Cardiac muscle cell (in vitro differentiated cells and primary cell): ENCODE data around the gene SH3GL2. TPM values are rescaled to one million over a fixed set of nuclear protein-coding genes. Genes with fewer than 3 reads are reported as not detected.

Source experiments
- DNase-seq, 2 donors: peaks; one replicate each; pipeline versions ENCODE4 v3.0.0 to v3.0.0-alpha.2; 2010 to 2017; ENCODE audit warnings: low read depth in 1 of 2, low spot score in 1 of 2
- H3K27ac ChIP-seq: fragments of 200-600 bp; sonication (generic); 2 replicates; pipeline ENCODE4 v1.5.1; 2016
- H3K27me3 ChIP-seq: fragments of 200-600 bp; sonication (generic); 2 replicates; pipeline ENCODE4 v1.6.0; 2016; ENCODE audit warnings: control low read depth
- H3K36me3 ChIP-seq: fragments of 200-600 bp; sonication (generic); 2 replicates; pipeline ENCODE4 v1.5.1; 2016; ENCODE audit warnings: control low read depth
- H3K4me1 ChIP-seq: fragments of 200-600 bp; sonication (generic); 2 replicates; pipeline ENCODE4 v1.8.1; 2017; ENCODE audit warnings: low read depth, mild to moderate bottlenecking, mixed run types
- H3K4me3 ChIP-seq: fragments of 200-600 bp; sonication (generic); 2 replicates; pipeline ENCODE4 v1.5.1; 2016; ENCODE audit warnings: mild to moderate bottlenecking
- H3K9me3 ChIP-seq: fragments of 200-600 bp; sonication (generic); 2 replicates; pipeline ENCODE4 v1.5.1; 2017; ENCODE audit warnings: low read depth, mild to moderate bottlenecking, control low read depth
- polyA plus RNA-seq: library from polyadenylated mRNA; unstranded; fragments of >200 nt; fragmentation: Nextera tagmentation; extraction: Ambion mirVana; gene quantifications from 2 replicates; pipeline ENCODE4 v1.2.1, GENCODE V29; 2016
- total RNA-seq: library from RNA; depleted of rRNA; stranded (reverse); fragments of >200 nt; gene quantifications from 2 replicates; pipeline ENCODE4 v1.2.3, GENCODE V29; 2016
- TF ChIP-seq, protein P1 (sequence below): IDR thresholded peaks from 2 replicates; pipeline ENCODE4 v1.5.1; 2012; ENCODE audit warnings: low read depth, mild to moderate bottlenecking, low read length

SH3GL2 gene
- total and polyA plus RNA-seq, 2 experiments from 2014 or later: 0.06 TPM; not detected in 1

DNA sequence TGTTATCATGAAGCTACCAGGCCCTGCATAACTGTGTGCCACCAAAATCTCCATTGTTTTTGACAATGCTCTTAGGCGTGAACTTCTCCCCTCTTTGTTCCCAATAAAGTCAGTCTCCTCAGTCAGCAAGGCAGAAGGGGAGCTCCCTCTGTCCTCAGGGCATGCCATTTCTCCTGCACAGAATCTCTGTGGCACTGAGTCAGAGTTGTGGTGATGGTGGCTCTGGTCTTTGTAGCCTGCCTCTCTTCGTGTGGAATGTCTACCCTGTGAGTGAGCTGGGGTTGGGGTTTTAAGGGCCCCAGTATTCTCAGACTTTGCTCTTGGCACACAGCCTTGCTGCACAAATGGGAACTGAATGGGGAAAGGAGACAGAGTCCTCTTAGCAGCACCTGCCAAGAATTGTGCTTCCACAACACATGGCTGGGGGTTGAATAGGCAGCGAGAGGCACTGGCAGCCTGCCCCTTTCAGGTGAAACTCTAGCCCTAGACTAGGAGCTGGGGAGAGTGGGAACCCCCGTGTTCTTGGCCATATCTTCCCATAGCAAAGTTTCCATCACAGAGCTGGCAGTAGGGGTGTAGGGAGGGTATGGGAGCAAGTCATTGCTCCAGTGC, 146.6 kb downstream of the SH3GL2 start:
- H3K27ac ChIP-seq: no peak overlapping the region
- TF ChIP-seq, protein P1, sequence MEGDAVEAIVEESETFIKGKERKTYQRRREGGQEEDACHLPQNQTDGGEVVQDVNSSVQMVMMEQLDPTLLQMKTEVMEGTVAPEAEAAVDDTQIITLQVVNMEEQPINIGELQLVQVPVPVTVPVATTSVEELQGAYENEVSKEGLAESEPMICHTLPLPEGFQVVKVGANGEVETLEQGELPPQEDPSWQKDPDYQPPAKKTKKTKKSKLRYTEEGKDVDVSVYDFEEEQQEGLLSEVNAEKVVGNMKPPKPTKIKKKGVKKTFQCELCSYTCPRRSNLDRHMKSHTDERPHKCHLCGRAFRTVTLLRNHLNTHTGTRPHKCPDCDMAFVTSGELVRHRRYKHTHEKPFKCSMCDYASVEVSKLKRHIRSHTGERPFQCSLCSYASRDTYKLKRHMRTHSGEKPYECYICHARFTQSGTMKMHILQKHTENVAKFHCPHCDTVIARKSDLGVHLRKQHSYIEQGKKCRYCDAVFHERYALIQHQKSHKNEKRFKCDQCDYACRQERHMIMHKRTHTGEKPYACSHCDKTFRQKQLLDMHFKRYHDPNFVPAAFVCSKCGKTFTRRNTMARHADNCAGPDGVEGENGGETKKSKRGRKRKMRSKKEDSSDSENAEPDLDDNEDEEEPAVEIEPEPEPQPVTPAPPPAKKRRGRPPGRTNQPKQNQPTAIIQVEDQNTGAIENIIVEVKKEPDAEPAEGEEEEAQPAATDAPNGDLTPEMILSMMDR: no peak

DNA sequence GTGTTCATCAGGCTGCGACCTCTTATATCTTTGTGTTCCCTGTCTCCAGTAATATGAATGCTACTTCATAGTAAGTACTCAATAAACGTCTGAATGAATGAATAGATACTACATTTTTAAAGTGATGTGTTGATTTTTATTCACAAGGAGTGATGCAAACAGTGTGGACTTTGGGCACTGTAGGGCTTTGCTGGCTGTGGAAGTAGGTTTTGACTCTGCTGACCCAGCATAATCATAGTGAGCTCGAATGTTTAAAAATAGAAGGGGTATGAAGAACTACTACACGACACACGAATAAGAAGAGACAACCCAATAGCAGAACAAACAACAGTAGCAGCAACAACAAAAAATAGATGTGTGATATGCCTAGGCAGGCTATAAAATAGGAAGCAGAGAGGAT, 147.4 kb downstream of the SH3GL2 start:
- TF ChIP-seq, protein P1: no peak
- no peak for DNase-seq
- no peaks in the 10 kb centered on the region for H3K36me3 ChIP-seq
- H3K9me3 ChIP-seq: no peaks in the 10 kb centered on the region
- H3K27ac ChIP-seq: no peak overlapping the region
- H3K4me1 ChIP-seq: no peaks in the 10 kb centered on the region
- H3K4me3 ChIP-seq: no peak overlapping the region
- H3K27me3 ChIP-seq: no peaks in the 10 kb centered on the region

More for the DNA sequence above, 146.6 kb downstream of the SH3GL2 start:
- Histone ChIP-seq H3K36me3 (no peaks in the 10 kb centered on the region), H3K27me3 (no peaks in the 10 kb centered on the region), H3K9me3 (no peaks in the 10 kb centered on the region), H3K4me3 (no peak overlapping the region), H3K4me1 (no peaks in the 10 kb centered on the region)
- no peak for DNase-seq

DNA sequence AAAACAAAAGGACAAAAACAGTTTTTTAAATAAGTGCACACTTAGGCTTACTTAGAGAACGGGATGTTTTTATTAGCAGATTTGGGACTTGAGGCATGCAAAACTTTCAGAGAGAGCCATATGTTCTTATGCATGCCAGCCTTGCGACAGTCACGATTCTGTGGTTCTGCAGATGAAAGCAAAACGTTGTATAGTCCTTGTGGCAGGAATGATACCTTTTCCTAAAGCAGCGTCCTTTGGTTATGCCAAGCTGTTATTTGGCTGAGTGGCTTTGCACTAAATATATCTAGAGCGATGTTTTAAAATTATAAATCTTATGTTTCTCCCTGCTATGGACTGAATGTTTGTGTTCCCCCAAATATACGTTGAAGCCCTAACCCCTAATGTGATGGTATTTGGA, 152.0 kb downstream of the SH3GL2 start:
- no peak overlapping the region for H3K27ac ChIP-seq
- TF ChIP-seq, protein P1: no peak
- no peaks in the 10 kb centered on the region for H3K9me3 ChIP-seq
- DNase-seq: no peak
- no peaks in the 10 kb centered on the region for H3K4me1 ChIP-seq
- no peaks in the 10 kb centered on the region for H3K36me3 ChIP-seq
- no peaks in the 10 kb centered on the region for H3K27me3 ChIP-seq
- no peak overlapping the region for H3K4me3 ChIP-seq

DNA sequence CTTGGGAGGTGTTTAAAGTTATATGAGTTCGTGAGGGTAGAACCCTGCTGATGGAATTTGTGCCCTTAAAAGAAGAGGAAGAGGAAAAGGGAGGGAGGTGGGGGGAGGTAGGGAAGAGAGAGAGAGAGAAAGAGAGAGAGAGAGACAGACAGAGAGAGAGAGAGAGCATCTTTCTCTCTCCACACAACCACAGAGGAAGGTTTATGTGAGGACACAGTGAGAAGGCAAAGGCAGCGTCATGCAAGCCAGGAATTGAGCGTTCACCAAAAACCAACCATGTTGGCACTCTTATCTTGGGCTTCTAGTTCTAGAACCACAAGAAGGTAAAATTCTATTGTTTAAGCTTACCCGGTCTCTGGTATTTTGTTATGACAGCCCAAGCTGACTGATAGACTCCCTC, 152.4 kb downstream of the SH3GL2 start:
- Histone ChIP-seq H3K4me1 (no peaks in the 10 kb centered on the region), H3K27me3 (no peaks in the 10 kb centered on the region), H3K4me3 (no peak overlapping the region), H3K27ac (no peak overlapping the region), H3K9me3 (no peaks in the 10 kb centered on the region), H3K36me3 (no peaks in the 10 kb centered on the region)
- TF ChIP-seq, protein P1: no peak
- DNase-seq: no peak

DNA sequence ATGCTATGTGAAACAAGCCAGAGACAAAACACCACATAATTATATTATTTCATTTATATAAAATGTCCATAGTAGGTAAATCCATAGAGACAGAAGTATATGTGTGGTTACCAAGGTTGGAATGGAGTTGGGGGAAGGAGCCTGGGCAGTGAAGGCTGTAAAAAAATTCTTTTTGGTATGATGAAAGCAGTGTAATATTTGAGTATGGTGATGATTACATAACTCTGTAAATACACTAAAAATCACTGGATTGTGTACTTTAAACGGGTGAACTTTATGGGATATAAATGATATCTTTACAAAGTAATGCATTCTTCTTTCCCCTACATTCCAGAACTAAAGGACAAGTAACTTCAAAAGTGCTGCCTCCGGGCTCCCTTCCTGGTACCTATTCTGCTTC, 155.8 kb downstream of the SH3GL2 start:
- no peak for DNase-seq
- TF ChIP-seq, protein P1: no peak
- no peaks in the 10 kb centered on the region for H3K4me1 ChIP-seq
- H3K36me3 ChIP-seq: no peaks in the 10 kb centered on the region
- H3K27ac ChIP-seq: no peak overlapping the region
- no peak overlapping the region for H3K4me3 ChIP-seq
- no peaks in the 10 kb centered on the region for H3K27me3 ChIP-seq
- H3K9me3 ChIP-seq: no peaks in the 10 kb centered on the region
